Muscle layer of colon (tissue), 2 donors: ENCODE measurements around the gene STAMBPL1.

Experiments used
- H3K27ac ChIP-seq: one replicate; pipeline ENCODE4 v1.7.0; 2013; ENCODE audit warnings: low read depth, mild to moderate bottlenecking, low read length, moderate library complexity
- H3K27me3 ChIP-seq, 2 donors: one replicate each; pipeline ENCODE4 v1.7.0; 2013; ENCODE audit warnings: low read length in 2 of 2, mild to moderate bottlenecking in 2 of 2; ENCODE audit not compliant: insufficient read depth in 2 of 2, control insufficient read depth in 1 of 2
- H3K36me3 ChIP-seq: one replicate; pipeline ENCODE4 v1.7.0; 2013; ENCODE audit warnings: mild to moderate bottlenecking, low read length; ENCODE audit not compliant: insufficient read depth
- H3K4me1 ChIP-seq: one replicate; pipeline ENCODE4 v1.7.0; 2013; ENCODE audit warnings: mild to moderate bottlenecking, low read length; ENCODE audit not compliant: insufficient read depth
- H3K4me3 ChIP-seq, 2 donors: one replicate each; pipeline ENCODE4 v1.7.0; 2013; ENCODE audit warnings: low read length in 2 of 2, low read depth in 1 of 2, mild to moderate bottlenecking in 1 of 2, moderate library complexity in 1 of 2
- H3K9ac ChIP-seq: one replicate; pipeline ENCODE4 v1.7.0; 2013; ENCODE audit warnings: low read length
- H3K9me3 ChIP-seq: one replicate; pipeline ENCODE4 v1.7.0; 2013; ENCODE audit warnings: mild to moderate bottlenecking, low read length
- donor health status: abdominal sarcoma.
- donor health status: Adenocarcinoma of cecum.

STAMBPL1 gene

GRCh38 chr10:88941026-88941425 lies 61.0 kb downstream of the STAMBPL1 start:
- H3K27ac ChIP-seq = peak overlapping the region; percentile 46
- peaks cover 97% of the 10 kb centered on the region for H3K36me3 ChIP-seq
- peak overlapping the region; percentile 12 for H3K9ac ChIP-seq
- peaks cover 61% of the 10 kb centered on the region for H3K4me1 ChIP-seq
- no peaks in the 10 kb centered on the region for H3K27me3 ChIP-seq
- H3K9me3 ChIP-seq = no peaks in the 10 kb centered on the region
- H3K4me3 ChIP-seq = no peak overlapping the region

- Histone ChIP-seq H3K4me1 (peaks cover 73% of the 10 kb centered on the region), H3K27ac (peak overlapping the region; percentile 4), H3K9me3 (no peaks in the 10 kb centered on the region), H3K36me3 (peaks cover 94% of the 10 kb centered on the region), H3K27me3 (no peaks in the 10 kb centered on the region), H3K4me3 (peak overlapping the region in 1 of 2 donors; percentile 12), H3K9ac (no peak overlapping the region)
Observed at GRCh38 chr10:88943778-88944177, 63.7 kb downstream of the STAMBPL1 start.

GRCh38 chr10:88944813-88945212 lies 64.8 kb downstream of the STAMBPL1 start:
- Histone ChIP-seq H3K4me3 (no peak overlapping the region), H3K27ac (peak overlapping the region; percentile 43), H3K4me1 (peaks cover 70% of the 10 kb centered on the region), H3K27me3 (no peaks in the 10 kb centered on the region), H3K9me3 (no peaks in the 10 kb centered on the region), H3K36me3 (peaks cover 87% of the 10 kb centered on the region), H3K9ac (peak overlapping the region; percentile 2)

GRCh38 chr10:88946200-88946599 lies 66.2 kb downstream of the STAMBPL1 start:
- Histone ChIP-seq H3K4me3 (no peak overlapping the region), H3K9me3 (no peaks in the 10 kb centered on the region), H3K9ac (no peak overlapping the region), H3K4me1 (peaks cover 60% of the 10 kb centered on the region), H3K27me3 (no peaks in the 10 kb centered on the region), H3K27ac (peak overlapping the region; percentile 24), H3K36me3 (peaks cover 73% of the 10 kb centered on the region)

GRCh38 chr10:88946965-88947590 lies 67.0 kb downstream of the STAMBPL1 start:
- Histone ChIP-seq H3K4me1 (peaks cover 52% of the 10 kb centered on the region), H3K9me3 (no peaks in the 10 kb centered on the region), H3K27ac (peak overlapping the region; percentile 35), H3K9ac (peak overlapping the region; percentile 98), H3K4me3 (peak overlapping the region in 1 of 2 donors; percentile 87), H3K27me3 (no peaks in the 10 kb centered on the region), H3K36me3 (peaks cover 65% of the 10 kb centered on the region)

- Histone ChIP-seq H3K27ac (peak overlapping the region; percentile 93), H3K36me3 (peaks cover 45% of the 10 kb centered on the region), H3K4me1 (peaks cover 44% of the 10 kb centered on the region), H3K9me3 (no peaks in the 10 kb centered on the region), H3K9ac (peak overlapping the region; percentile 98), H3K27me3 (no peaks in the 10 kb centered on the region), H3K4me3 (peak overlapping the region; percentile 17 to 87)
Observed at GRCh38 chr10:88949051-88949450, 69.0 kb downstream of the STAMBPL1 start.

- peaks cover 34% of the 10 kb centered on the region for H3K36me3 ChIP-seq
- peaks cover 43% of the 10 kb centered on the region for H3K4me1 ChIP-seq
- H3K4me3 ChIP-seq = peak overlapping the region; percentile 41 to 87
- peak overlapping the region; percentile 93 for H3K27ac ChIP-seq
- H3K9ac ChIP-seq = peak overlapping the region; percentile 98
- no peaks in the 10 kb centered on the region for H3K9me3 ChIP-seq
- no peaks in the 10 kb centered on the region for H3K27me3 ChIP-seq
Observed at GRCh38 chr10:88949912-88950837, 70.1 kb downstream of the STAMBPL1 start.

- Histone ChIP-seq H3K27me3 (no peaks in the 10 kb centered on the region), H3K4me3 (peak within 1 kb of the TSS; percentile 58 to 87), H3K36me3 (peaks cover 15% of the 10 kb centered on the region), H3K4me1 (peaks cover 30% of the 10 kb centered on the region), H3K27ac (peak within 1 kb of the TSS; percentile 93), H3K9ac (peak within 1 kb of the TSS; percentile 94), H3K9me3 (no peaks in the 10 kb centered on the region)
Observed at GRCh38 chr10:88952647-88953111, 72.6 kb downstream of the STAMBPL1 start, which contains the start of gene ACTA2. ACTA2 (minus strand) TSS chr10:88952773; CDS start chr10:88948930, 3,843 bp downstream.

GRCh38 chr10:88953662-88954061 lies 73.6 kb downstream of the STAMBPL1 start:
- Histone ChIP-seq H3K9me3 (no peaks in the 10 kb centered on the region), H3K4me3 (peak overlapping the region in 1 of 2 donors; percentile 87), H3K4me1 (peaks cover 30% of the 10 kb centered on the region), H3K27me3 (no peaks in the 10 kb centered on the region), H3K36me3 (peaks cover 5% of the 10 kb centered on the region), H3K9ac (no peak overlapping the region), H3K27ac (peak overlapping the region; percentile 93)

GRCh38 chr10:88954458-88955083 lies 74.5 kb downstream of the STAMBPL1 start:
- H3K36me3 ChIP-seq = no peaks in the 10 kb centered on the region
- peaks cover 30% of the 10 kb centered on the region for H3K4me1 ChIP-seq
- no peak overlapping the region for H3K9ac ChIP-seq
- no peak overlapping the region for H3K4me3 ChIP-seq
- no peaks in the 10 kb centered on the region for H3K27me3 ChIP-seq
- no peaks in the 10 kb centered on the region for H3K9me3 ChIP-seq
- H3K27ac ChIP-seq = peak overlapping the region; percentile 93

GRCh38 chr10:88957381-88957780 lies 77.3 kb downstream of the STAMBPL1 start:
- Histone ChIP-seq H3K9ac (no peak overlapping the region), H3K27ac (no peak overlapping the region), H3K4me1 (peaks cover 30% of the 10 kb centered on the region), H3K4me3 (no peak overlapping the region), H3K9me3 (no peaks in the 10 kb centered on the region), H3K36me3 (no peaks in the 10 kb centered on the region), H3K27me3 (no peaks in the 10 kb centered on the region)
